Measurements from ENCODE around the gene TAL2. TPM values are rescaled to one million over a fixed set of nuclear protein-coding genes. Genes with fewer than 3 reads are reported as not detected.

Gene TAL2
- total RNA-seq, 1 experiment from 2014 or later: not detected

- no peak for DNase-seq
- Mint-ChIP-seq H3K27me3 (ENCODE audit: unreplicated experiment) (no peaks in the 10 kb centered on the region), H3K4me3 (ENCODE audit: low read depth, unreplicated experiment) (no peak overlapping the region), H3K36me3 (ENCODE audit: insufficient read depth, unreplicated experiment) (no peaks in the 10 kb centered on the region), H3K9me3 (ENCODE audit: low read depth, unreplicated experiment) (no peaks in the 10 kb centered on the region), H3K4me1 (ENCODE audit: low read depth, unreplicated experiment) (no peaks in the 10 kb centered on the region), H3K27ac (ENCODE audit: unreplicated experiment) (no peak overlapping the region)
- CTCF ChIA-PET: no interaction called here
- TF ChIP-seq, protein P1, sequence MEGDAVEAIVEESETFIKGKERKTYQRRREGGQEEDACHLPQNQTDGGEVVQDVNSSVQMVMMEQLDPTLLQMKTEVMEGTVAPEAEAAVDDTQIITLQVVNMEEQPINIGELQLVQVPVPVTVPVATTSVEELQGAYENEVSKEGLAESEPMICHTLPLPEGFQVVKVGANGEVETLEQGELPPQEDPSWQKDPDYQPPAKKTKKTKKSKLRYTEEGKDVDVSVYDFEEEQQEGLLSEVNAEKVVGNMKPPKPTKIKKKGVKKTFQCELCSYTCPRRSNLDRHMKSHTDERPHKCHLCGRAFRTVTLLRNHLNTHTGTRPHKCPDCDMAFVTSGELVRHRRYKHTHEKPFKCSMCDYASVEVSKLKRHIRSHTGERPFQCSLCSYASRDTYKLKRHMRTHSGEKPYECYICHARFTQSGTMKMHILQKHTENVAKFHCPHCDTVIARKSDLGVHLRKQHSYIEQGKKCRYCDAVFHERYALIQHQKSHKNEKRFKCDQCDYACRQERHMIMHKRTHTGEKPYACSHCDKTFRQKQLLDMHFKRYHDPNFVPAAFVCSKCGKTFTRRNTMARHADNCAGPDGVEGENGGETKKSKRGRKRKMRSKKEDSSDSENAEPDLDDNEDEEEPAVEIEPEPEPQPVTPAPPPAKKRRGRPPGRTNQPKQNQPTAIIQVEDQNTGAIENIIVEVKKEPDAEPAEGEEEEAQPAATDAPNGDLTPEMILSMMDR (IDR thresholded peaks at IDR 0.05; ENCODE audit: unreplicated experiment): no peak
- intact Hi-C loops (cut with micrococcal nuclease; ENCODE audit: unreplicated experiment): no loop called here
- no TSS peak for BruUV-seq (replicated peaks)
Observed at GRCh38 chr9:105643795-105644194, 18.5 kb upstream of the TAL2 start.

DNA sequence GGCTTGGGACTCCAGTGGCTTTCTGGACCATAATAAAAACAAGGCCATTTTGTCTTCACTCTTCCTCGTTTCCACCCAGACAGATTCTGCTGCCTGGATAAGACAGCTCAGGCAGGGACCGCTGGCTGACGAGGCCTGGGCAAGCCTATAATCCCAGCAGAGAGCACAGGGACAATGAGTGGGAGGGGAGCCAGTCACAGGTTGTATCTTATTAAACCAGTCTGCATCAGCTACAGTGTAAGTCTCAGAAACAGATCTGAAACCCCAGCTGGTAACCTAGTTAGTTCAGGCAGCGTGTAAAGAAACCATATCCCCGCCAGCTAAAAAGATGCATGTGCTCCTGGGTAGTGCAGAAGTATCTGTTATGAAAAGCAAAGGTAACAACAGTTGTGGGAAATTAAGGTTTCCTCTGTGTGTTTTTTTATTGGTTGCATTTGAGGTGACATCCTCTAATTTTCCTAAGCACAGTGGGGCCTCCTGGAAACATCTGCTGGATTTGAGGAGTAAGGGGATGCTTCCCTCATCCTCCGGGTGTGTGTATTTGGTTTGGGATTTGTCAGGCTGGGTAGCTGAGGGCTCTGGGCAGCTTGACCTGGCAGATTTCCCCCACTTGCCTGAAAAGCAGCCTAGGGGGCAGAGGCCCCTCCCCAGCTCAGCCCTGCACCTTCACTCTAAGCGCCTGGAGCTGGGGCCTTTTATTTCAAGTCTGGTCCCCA is 15.2 kb upstream of the TAL2 start:
- CTCF ChIA-PET: no interaction called here
- Mint-ChIP-seq H3K36me3 (ENCODE audit: insufficient read depth, unreplicated experiment) (no peaks in the 10 kb centered on the region), H3K27me3 (ENCODE audit: unreplicated experiment) (no peaks in the 10 kb centered on the region), H3K4me1 (ENCODE audit: low read depth, unreplicated experiment) (no peaks in the 10 kb centered on the region), H3K9me3 (ENCODE audit: low read depth, unreplicated experiment) (no peaks in the 10 kb centered on the region), H3K27ac (ENCODE audit: unreplicated experiment) (no peak overlapping the region), H3K4me3 (ENCODE audit: low read depth, unreplicated experiment) (no peak overlapping the region)
- BruUV-seq (replicated peaks): no TSS peak
- TF ChIP-seq, protein P1 (IDR thresholded peaks at IDR 0.05; ENCODE audit: unreplicated experiment): no peak
- intact Hi-C loops (cut with micrococcal nuclease; ENCODE audit: unreplicated experiment): no loop called here
- DNase-seq: no peak

GRCh38 chr9:105647595-105648349 is 14.5 kb upstream of the TAL2 start:
- CTCF ChIA-PET: no interaction called here
- Mint-ChIP-seq H3K9me3 (ENCODE audit: low read depth, unreplicated experiment) (no peaks in the 10 kb centered on the region), H3K4me1 (ENCODE audit: low read depth, unreplicated experiment) (no peaks in the 10 kb centered on the region), H3K27ac (ENCODE audit: unreplicated experiment) (no peak overlapping the region), H3K36me3 (ENCODE audit: insufficient read depth, unreplicated experiment) (no peaks in the 10 kb centered on the region), H3K27me3 (ENCODE audit: unreplicated experiment) (no peaks in the 10 kb centered on the region), H3K4me3 (ENCODE audit: low read depth, unreplicated experiment) (no peak overlapping the region)
- no peak for DNase-seq
- no TSS peak for BruUV-seq (replicated peaks)
- intact Hi-C loops (cut with micrococcal nuclease; ENCODE audit: unreplicated experiment): no loop called here
- TF ChIP-seq, protein P1 (IDR thresholded peaks at IDR 0.05; ENCODE audit: unreplicated experiment): no peak

DNA sequence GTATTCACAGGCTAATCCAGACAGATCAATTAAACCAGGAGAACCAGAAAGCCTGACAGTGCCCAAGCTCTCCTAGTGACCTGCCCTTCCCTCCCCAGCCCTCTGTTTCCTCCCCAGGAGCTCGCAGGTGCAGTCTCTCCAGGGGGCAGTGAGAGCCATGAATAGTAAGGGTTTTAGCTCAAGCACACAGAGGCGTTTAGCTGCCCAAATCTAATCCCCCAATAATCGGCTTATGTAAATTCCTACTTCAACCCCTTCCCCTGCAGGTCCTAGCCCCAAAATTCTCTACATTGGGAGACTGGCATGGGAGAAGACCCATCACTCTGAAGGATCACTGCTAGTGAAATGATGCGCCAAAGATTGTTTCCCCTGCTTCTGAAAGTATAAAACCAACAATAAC is 10.5 kb upstream of the TAL2 start:
- CTCF ChIA-PET: no interaction called here
- H3K27me3 Mint-ChIP-seq (ENCODE audit: unreplicated experiment): peaks cover 19% of the 10 kb centered on the region
- intact Hi-C loops (cut with micrococcal nuclease; ENCODE audit: unreplicated experiment): no loop called here
- TF ChIP-seq, protein P1 (IDR thresholded peaks at IDR 0.05; ENCODE audit: unreplicated experiment): no peak
- no peaks in the 10 kb centered on the region for H3K9me3 Mint-ChIP-seq (ENCODE audit: low read depth, unreplicated experiment)
- no peak overlapping the region for H3K4me3 Mint-ChIP-seq (ENCODE audit: low read depth, unreplicated experiment)
- H3K27ac Mint-ChIP-seq (ENCODE audit: unreplicated experiment): no peak overlapping the region
- no peak for DNase-seq
- peaks cover 5% of the 10 kb centered on the region for H3K36me3 Mint-ChIP-seq (ENCODE audit: insufficient read depth, unreplicated experiment)
- no peaks in the 10 kb centered on the region for H3K4me1 Mint-ChIP-seq (ENCODE audit: low read depth, unreplicated experiment)
- BruUV-seq (replicated peaks): no TSS peak

Data from Calu3 (cell line).